GM19452 (cell line): Measurements from ENCODE around the gene PFAS.
"Not testable (repeated sequence)": the region's sequence is repeated elsewhere in the genome, so short reads cannot be mapped to it uniquely, and the experiment has no call there.

Source experiments
- ATAC-seq: cut with Tn5 transposase; IDR thresholded peaks from one replicate; pipeline ENCODE4 v1.9.1; 2021; ENCODE audit not compliant: unreplicated experiment

PFAS gene

GRCh38 chr17:8225813-8226535, 23.1 kb upstream of the PFAS start:
- no peak for ATAC-seq

GRCh38 chr17:8226536-8227237, 22.4 kb upstream of the PFAS start:
- no peak for ATAC-seq

- no peak for ATAC-seq
Observed at GRCh38 chr17:8227238-8227581, 21.9 kb upstream of the PFAS start.

DNA sequence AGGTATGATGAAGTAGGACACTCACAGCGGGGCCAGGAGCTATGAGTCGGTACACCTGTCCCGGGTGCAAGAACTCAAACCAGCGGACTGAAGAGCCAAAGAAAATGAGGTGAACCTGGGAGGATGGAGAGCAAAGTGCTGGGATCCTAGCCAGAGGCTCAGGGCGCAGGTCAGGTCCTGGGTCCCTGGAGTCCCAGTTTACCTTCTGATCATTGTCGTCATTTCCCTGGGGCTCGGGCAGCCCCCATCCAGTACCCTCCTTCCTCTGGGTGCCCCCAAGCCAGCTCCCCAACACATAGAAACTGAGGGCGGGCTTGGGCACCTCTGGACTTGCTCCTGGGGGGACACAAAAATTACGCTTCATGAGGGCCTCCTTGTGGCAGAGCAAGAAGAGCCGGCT, 17.4 kb upstream of the PFAS start:
- ATAC-seq, result no peak

GRCh38 chr17:8234361-8235270, 14.5 kb upstream of the PFAS start:
- no peak for ATAC-seq

DNA sequence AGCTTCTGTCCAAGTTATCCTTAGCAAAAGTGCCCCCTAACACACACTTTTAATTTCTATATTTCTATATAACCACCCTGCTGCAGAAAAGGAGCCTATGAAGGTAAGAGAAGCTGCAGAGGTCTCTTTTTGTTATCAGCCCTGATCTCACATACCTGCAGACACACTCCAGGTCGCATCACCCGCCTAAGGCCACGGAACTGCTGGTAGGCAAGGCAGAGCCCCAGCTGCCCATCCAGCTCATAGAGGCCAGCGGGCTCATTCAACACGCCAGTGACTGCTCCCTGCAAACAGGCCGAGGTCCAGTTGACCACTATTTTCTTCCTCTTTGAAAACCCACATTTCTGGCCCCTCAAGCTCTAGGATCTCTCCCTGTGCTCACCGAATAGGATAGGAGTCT, 13.4 kb upstream of the PFAS start:
- no peak for ATAC-seq

DNA sequence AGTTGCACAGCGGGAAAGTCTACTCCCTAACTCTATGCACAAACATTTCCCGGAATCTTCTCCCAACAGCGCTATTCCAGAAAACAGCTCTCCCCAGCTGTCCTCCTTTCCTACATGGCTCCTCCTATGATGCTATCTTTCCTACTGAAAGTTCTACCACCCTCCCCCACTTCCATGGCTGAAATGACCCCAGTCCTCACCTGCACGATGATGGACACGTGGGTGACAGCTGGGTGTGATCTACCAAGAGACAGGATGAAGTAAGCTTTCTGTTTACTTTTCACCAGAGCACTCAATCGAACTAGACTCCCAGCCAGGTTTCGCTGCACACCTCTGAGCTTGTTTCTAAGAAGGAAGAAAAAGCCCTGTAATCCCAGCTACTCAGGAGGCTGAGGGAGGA, 11.9 kb upstream of the PFAS start:
- no peak for ATAC-seq

DNA sequence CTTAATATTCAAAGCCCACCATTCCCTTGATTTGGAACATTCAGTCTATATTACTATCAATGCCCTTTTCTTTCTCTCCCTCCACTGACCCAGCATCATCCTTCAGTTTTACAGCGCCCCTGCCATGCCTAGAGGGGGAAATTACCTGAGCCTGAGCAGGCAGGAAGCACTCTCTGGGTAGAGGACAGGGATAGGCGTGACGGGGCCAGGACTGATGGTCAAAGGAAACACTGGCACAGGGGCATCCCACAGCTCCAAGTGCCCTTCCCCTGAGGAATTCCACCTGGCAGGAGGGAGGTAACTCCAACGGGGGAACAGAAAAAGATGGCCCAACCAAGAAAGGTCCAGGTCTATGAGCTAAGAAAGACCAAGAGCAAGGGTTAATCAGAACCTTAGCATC, 11.2 kb upstream of the PFAS start:
- ATAC-seq, result no peak

DNA sequence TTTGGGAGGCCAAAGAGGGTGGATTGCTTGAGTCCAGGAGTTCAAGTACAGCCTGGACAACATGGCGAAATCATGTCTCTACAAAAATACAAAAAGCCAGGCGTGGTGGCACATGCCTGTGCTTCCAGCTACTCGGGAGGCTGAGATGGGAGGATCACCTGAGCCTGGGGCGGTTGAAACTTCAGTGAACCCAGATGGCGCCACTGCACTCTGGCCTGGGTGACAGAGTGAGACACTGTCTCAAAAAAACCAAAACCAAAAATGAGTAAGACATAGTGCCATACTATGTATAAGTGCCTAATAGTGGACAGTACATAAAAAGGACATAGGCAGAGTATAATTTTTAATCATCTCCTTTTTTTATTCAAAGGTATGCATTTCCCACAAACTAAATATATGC, 5.3 kb upstream of the PFAS start:
- no peak for ATAC-seq

DNA sequence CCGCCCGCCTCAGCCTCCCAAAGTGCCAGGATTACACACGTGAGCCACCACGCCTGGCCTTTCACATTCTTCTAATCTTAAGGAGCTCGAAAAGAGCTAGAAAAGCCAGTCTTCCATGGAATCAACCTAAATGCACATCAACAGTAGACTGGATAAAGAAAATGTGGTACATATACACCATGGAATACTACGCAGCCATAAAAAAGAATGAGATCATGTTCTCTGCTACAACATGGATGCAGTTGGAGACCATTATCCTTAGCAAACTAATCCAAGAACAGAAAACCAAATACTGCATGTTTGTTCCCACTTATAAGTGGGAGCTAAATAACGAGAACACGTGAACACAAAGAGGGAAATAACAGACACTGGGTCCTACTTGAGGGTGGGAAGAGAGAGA, 4.3 kb upstream of the PFAS start:
- ATAC-seq, result no peak

DNA sequence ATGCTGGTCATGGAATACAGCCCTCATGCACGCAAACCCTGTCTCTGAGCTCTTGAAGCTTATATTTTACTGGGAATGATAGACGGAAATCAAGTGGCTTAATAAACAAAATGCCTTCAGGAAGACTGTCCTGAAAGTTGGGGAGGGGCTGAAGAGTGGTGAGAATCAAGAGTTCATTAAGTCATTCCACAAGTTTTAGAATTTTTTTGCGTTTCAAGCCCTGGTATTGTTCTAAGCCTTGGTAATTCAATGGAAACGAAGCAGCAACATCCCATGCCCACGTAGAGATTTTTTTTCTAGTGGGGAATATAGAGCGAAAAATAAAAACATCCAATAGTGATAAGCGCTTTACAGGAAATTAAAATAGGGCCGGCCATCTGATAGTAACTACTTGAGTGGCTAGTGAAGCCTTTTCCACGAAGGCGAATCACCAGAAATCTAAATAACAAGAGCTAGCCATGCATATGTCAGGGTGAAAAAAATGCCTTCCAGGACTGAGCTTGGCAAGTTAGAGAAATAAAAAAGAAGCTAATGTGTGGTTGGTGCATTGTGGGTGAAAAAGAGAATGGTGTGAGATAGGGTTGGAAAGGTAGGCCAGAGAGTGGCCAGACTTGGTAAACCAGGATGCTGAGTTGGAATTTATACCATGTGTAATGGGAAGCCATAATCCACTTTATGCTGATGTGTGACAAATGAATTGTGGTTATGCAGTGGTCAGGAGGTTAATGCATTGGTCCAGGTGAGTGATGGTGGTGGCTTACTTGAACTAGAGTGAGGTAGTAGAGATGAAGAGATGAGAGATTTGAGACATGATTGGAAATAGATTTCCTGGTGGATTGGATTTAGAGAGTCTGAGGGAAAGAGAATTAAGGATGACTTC, 772 bp downstream of the PFAS start:
- no peak for ATAC-seq

DNA sequence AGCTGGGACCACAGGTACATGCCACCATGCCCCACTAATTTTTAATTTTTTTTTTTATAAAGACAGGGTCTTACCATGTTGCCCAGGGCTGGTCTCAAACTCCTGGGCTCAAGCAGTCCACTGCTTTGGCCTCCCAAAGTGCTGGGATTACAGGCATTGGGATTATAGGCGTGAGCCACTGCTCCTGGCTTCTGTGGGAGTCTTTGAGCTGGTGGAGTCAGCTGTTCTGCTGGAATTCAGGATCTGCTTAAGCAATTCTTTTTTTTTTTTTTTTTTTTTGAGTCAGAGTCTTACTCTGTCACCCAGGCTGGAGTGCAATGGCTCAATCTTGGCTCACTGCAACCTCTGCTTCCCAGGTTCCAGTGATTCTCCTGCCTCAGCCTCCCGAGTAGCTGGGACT, 2.3 kb downstream of the PFAS start:
- not testable (repeated sequence) for ATAC-seq

- ATAC-seq, result no peak
Observed at GRCh38 chr17:8253801-8254200, 4.7 kb downstream of the PFAS start.

DNA sequence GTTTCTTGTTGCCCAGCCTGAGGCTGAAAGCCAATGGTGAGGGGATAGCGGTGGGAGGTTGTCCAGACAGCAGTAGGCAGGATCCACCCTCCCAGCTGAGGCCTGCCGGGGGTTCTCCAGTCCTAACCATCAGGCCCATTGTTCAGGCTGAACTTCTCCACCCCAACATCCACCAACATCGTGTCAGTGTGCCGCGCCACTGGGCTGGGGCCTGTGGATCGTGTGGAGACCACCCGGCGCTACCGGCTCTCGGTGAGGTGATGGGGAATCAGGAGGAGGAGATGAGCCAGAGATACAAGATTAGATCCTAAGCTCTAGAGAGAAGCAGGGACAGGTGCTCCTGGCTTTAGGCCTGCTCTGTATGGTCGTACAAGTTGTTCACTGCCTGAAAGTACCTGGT, 5.8 kb downstream of the PFAS start:
- no peak for ATAC-seq

GRCh38 chr17:8255499-8255898, 6.4 kb downstream of the PFAS start:
- ATAC-seq, result no peak

- no peak for ATAC-seq
Observed at GRCh38 chr17:8256291-8256690, 7.2 kb downstream of the PFAS start.

DNA sequence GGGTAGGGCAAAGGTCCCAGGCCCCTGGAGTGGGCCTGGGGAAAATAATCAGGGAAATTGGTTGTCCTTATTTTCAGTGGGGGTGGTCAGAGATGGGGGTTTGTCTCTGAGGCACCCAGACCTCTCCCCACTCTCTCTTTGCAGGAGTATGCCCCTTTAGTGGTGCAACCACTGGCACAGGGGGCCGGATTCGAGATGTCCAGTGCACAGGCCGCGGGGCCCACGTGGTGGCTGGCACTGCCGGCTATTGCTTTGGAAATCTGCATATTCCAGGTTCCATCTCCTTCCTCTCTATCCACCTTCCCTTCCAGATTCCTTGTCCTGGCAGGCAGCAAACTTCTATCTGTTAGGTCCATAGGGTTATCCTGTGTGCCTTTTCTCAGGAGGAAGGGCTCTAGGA, 7.6 kb downstream of the PFAS start:
- no peak for ATAC-seq

GRCh38 chr17:8257801-8258200, 8.7 kb downstream of the PFAS start:
- no peak for ATAC-seq

- ATAC-seq, result no peak
Observed at GRCh38 chr17:8264320-8264719, 15.2 kb downstream of the PFAS start.

GRCh38 chr17:8264836-8265542, 15.9 kb downstream of the PFAS start:
- ATAC-seq, result no peak
